Mesodermal cell (in vitro differentiated cells): ENCODE results near the gene ASF1B.

ENCODE experiments used
- H3K27ac ChIP-seq: 2 replicates; pipeline ENCODE4 v1.7.0; 2013; ENCODE audit warnings: mild to moderate bottlenecking, low read depth, low read length, moderate library complexity; ENCODE audit not compliant: severe bottlenecking
- H3K36me3 ChIP-seq: 2 replicates; pipeline ENCODE4 v1.7.1; 2013; ENCODE audit warnings: mild to moderate bottlenecking, low read length, moderate library complexity; ENCODE audit not compliant: control insufficient read depth, insufficient read depth
- H3K4me1 ChIP-seq: one replicate; pipeline ENCODE4 v1.7.1; 2013; ENCODE audit warnings: mild to moderate bottlenecking, low read length; ENCODE audit not compliant: insufficient read depth, control insufficient read depth, poor library complexity, severe bottlenecking
- H3K4me3 ChIP-seq: 2 replicates; pipeline ENCODE4 v1.7.0; 2013; ENCODE audit warnings: low read length, control low read depth, mild to moderate bottlenecking; ENCODE audit not compliant: insufficient read depth, poor library complexity, severe bottlenecking; ENCODE audit errors: extremely low read depth
- H3K9me3 ChIP-seq: 2 replicates; pipeline ENCODE4 v1.7.1; 2013; ENCODE audit warnings: mild to moderate bottlenecking, low read length, moderate library complexity; ENCODE audit not compliant: control insufficient read depth
- WGBS, 2 experiments: methylation state at CpG; one replicate each; pipeline ENCODE4 v1.1.5; 2013; ENCODE audit warnings: missing lambda C conversion rate in 2 of 2; ENCODE audit not compliant: insufficient coverage in 2 of 2; 5-methylcytosine and 5-hydroxymethylcytosine counted together

Gene ASF1B

DNA sequence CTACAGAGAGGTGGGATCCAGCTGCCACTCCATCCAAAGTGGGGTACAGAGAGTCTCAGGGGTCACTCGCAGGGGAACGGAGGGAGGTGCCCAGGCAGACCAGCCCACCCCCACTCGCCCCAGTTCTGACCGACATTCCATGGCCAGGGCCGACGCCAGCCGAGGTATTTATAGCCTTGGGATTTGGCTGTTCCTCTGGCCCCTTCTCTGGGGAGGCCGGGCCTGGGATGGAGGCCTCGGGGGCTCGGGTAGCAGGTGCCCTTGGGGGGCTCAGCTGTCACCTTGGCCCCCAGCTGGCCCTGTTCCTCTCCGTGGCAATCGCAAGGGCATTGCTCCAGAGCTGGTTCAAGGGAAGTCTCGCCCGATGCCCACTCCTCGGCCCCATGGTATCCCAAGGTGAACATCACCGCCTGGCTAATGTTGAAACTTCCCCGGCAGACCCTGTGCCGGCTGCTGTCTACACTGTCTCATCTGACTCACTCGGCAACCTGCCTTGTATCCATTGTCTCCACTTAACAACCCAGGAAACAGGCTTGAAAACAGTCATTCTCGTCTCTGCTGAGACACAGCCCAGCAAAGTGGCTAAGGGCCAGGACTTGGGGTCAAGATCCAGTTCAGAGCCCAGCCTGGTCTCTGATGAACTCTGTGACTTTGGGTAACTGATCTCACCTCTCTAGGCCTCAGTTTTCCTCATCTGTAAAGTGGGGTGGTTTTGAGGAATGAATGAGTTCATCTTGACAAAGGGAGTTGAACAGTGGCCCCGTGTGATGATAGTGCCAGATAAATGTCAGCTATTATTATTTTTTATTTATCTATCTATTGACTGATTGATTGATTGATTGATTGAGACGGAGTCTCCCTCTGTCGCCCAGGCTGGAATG, 28.6 kb downstream of the ASF1B start:
- no peak overlapping the region for H3K27ac ChIP-seq
- no peak overlapping the region for H3K4me3 ChIP-seq
- H3K9me3 ChIP-seq, result no peaks in the 10 kb centered on the region
- H3K4me1 ChIP-seq, result peaks cover 5% of the 10 kb centered on the region
- 93% methylated on average over 17 to 22 of the region's 23 CpGs for WGBS, 2 experiments
- peaks cover 34% of the 10 kb centered on the region for H3K36me3 ChIP-seq

GRCh38 chr19:14106840-14107239, 29.5 kb downstream of the ASF1B start:
- Histone ChIP-seq H3K9me3 (no peaks in the 10 kb centered on the region), H3K4me3 (no peak overlapping the region), H3K36me3 (peaks cover 44% of the 10 kb centered on the region), H3K4me1 (no peaks in the 10 kb centered on the region), H3K27ac (no peak overlapping the region)
- WGBS, 2 experiments, result 93 to 96% methylated on average over 10 to 14 of the region's 16 CpGs

DNA sequence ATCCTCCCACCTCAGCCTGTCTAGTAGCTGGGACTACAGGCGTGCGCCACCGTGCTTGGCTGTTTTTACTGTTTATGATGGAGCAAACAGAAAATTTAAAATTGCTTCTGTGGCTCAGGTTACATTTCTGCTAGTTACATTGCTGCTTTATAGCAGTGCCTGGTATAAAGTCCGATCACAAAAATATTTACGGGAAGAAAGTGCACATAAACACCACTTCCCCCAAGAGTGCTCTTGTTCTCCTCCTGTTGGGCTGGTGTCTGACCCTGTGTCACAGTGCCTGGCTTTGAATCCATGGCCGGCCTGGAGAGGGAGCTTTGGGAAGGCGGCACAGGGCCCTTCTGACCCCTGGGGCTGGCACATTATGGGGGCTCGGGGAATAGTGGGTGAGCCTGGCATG, 30.7 kb downstream of the ASF1B start:
- Histone ChIP-seq H3K4me1 (no peaks in the 10 kb centered on the region), H3K9me3 (no peaks in the 10 kb centered on the region), H3K4me3 (no peak overlapping the region), H3K27ac (no peak overlapping the region), H3K36me3 (peaks cover 51% of the 10 kb centered on the region)
- 92 to 100% methylated on average over 3 to 4 of the region's 8 CpGs for WGBS, 2 experiments

DNA sequence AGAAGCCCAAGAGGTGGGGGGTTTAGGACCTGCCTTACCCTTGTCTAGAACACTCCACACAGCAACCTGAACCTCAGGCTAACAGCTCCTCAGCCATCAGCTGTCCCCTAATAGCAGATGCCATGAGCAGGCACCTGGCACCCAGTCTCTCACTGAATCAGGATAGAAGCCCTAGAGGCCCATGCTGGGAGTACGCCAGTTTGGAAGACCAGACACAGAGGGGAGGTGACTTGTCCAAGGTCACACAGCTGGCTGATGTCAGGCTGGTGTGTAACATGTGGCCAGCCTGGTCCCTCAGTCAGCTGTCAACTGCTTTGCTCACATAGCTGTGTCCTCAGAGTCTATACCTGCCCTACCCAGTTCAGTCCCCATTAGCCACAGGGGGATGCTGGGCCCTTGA, 33.1 kb downstream of the ASF1B start:
- Histone ChIP-seq H3K4me1 (no peaks in the 10 kb centered on the region), H3K36me3 (peaks cover 54% of the 10 kb centered on the region), H3K27ac (no peak overlapping the region), H3K4me3 (no peak overlapping the region), H3K9me3 (no peaks in the 10 kb centered on the region)
- 88 to 100% methylated on average over 1 of the region's 1 CpG for WGBS, 2 experiments

DNA sequence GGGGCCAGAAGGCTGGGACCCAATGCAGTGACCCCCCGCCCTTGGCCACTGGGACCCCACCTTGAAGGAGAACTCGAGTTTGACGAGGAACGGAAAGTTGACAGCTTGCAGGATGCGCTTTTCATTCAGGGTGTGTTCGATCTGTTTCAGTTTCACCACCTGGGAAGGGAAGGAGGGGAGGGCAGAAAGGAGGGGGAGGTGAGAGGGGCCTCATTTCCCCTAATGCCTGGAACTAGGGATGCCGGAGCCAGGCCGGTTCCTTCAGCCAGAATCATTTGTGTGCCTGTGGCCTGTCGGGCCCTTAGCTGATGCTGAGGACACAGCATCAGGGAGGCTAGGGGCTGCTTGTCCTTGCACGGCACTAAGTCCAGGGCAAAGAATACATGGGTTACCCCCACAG, 33.6 kb downstream of the ASF1B start:
- WGBS, 2 experiments, result 92 to 98% methylated on average over 10 of the region's 10 CpGs
- peaks cover 54% of the 10 kb centered on the region for H3K36me3 ChIP-seq
- H3K27ac ChIP-seq, result no peak overlapping the region
- H3K4me3 ChIP-seq, result no peak overlapping the region
- H3K4me1 ChIP-seq, result no peaks in the 10 kb centered on the region
- no peaks in the 10 kb centered on the region for H3K9me3 ChIP-seq

DNA sequence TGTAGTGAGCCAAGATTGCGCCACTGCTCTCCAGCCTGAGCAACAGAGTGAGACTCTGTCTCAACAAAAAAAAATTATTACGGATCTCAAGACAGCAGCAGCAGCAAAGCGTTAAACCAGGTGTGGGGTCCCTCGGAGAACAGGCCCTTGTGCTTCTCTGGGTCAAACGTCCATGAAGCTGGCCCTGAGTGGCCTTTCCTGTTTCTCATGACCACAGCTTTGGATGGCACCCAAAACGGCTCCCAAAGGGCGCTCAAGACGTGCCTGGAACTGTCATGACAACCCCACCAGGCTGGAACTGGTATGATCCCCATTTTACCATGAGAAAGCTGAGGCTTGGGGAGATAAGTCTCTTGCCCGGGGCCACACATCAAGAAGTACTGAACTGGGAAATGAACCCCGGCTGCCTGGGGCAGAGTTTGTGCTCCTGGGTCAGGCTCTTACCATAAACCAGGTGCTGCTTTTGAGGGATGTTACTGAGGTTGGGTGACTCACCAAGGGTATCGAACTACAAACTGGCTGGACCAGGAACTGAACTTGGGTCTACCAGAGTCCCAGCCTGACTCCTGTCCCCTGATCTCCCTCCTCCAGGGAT, 34.2 kb downstream of the ASF1B start:
- no peaks in the 10 kb centered on the region for H3K4me1 ChIP-seq
- H3K4me3 ChIP-seq, result no peak overlapping the region
- no peaks in the 10 kb centered on the region for H3K9me3 ChIP-seq
- H3K36me3 ChIP-seq, result peaks cover 52% of the 10 kb centered on the region
- no peak overlapping the region for H3K27ac ChIP-seq
- WGBS, 2 experiments, result 85 to 97% methylated on average over 9 to 11 of the region's 11 CpGs

- H3K4me1 ChIP-seq, result no peaks in the 10 kb centered on the region
- H3K27ac ChIP-seq, result no peak overlapping the region
- H3K4me3 ChIP-seq, result no peak overlapping the region
- H3K36me3 ChIP-seq, result peaks cover 53% of the 10 kb centered on the region
- 94 to 98% methylated on average over 5 to 6 of the region's 6 CpGs for WGBS, 2 experiments
- H3K9me3 ChIP-seq, result no peaks in the 10 kb centered on the region
Observed at GRCh38 chr19:14101003-14101545, 35.3 kb downstream of the ASF1B start.

DNA sequence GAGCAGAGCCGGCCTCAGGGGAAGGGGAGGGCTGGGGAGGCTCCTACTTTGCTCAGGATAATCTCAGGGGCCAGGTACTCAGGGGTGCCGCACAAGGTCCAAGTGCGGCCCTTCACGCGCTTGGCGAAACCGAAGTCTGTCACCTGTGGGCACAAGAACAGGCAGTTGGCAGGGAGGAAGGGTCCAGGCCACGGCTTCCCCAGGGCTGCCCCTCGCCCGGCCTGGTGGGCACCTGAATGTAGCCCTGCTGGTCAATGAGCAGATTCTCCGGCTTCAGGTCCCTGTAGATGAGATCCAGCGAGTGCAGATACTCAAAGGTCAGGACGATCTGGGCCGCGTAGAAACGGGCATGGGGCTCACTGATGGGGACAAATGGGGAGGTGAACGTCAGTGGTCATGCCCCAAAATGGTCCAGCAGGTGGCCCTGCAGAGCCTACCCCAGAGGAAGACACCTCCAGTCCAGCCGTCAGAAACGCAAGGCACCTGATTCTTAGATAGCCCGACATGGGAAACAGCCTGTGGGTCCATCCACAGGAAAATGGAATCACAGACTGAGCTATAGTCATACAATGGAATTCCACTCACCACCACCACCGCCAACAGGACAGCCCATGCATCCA, 38.7 kb downstream of the ASF1B start:
- Histone ChIP-seq H3K4me1 (no peaks in the 10 kb centered on the region), H3K36me3 (peaks cover 40% of the 10 kb centered on the region), H3K27ac (no peak overlapping the region), H3K9me3 (peaks cover 14% of the 10 kb centered on the region), H3K4me3 (no peak overlapping the region)
- WGBS, 2 experiments, result 86 to 91% methylated on average over 16 to 19 of the region's 21 CpGs

GRCh38 chr19:14096272-14096992, 40.0 kb downstream of the ASF1B start:
- WGBS, 2 experiments, result 91 to 96% methylated on average over 4 to 8 of the region's 11 CpGs

GRCh38 chr19:14094854-14095253, 41.5 kb downstream of the ASF1B start:
- H3K36me3 ChIP-seq, result peaks cover 17% of the 10 kb centered on the region
- no peak overlapping the region for H3K27ac ChIP-seq
- no peak overlapping the region for H3K4me3 ChIP-seq
- H3K9me3 ChIP-seq, result peaks cover 14% of the 10 kb centered on the region
- 90 to 95% methylated on average over 7 of the region's 7 CpGs for WGBS, 2 experiments
- peaks cover 3% of the 10 kb centered on the region for H3K4me1 ChIP-seq

More at GRCh38 chr19:14096272-14096992, 40.0 kb downstream of the ASF1B start:
- Histone ChIP-seq H3K27ac (no peak overlapping the region), H3K4me1 (peaks cover 3% of the 10 kb centered on the region), H3K9me3 (peaks cover 14% of the 10 kb centered on the region), H3K4me3 (no peak overlapping the region), H3K36me3 (peaks cover 28% of the 10 kb centered on the region)
